Activated CD4-positive, alpha-beta T cell treated with anti-CD3 and anti-CD28 coated beads, Interleukin-2, Interleukin-4, amounts not matched to agents 100 ng/mL and 50 ng/mL, durations not matched to agents 16 hours and 8 hours (primary cell): ENCODE data around the gene ZCCHC8.
"Not testable (repeated sequence)": the region's sequence is repeated elsewhere in the genome, so short reads cannot be mapped to it uniquely, and the experiment has no call there.

Source experiments
- DNase-seq: peaks from one replicate; pipeline ENCODE4 v3.0.0-alpha.2; 2020; ENCODE audit warnings: low spot score

Gene ZCCHC8

GRCh38 chr12:122508163-122508562 is 7.4 kb upstream of the ZCCHC8 start:
- no peak for DNase-seq

GRCh38 chr12:122506393-122506938 is 5.7 kb upstream of the ZCCHC8 start:
- DNase-seq, result no peak

GRCh38 chr12:122505419-122506051 is 4.8 kb upstream of the ZCCHC8 start:
- no peak for DNase-seq

GRCh38 chr12:122503783-122504590 is 3.3 kb upstream of the ZCCHC8 start:
- no peak for DNase-seq

- no peak for DNase-seq
These were observed 2.5 kb upstream of the ZCCHC8 start for GRCh38 chr12:122503147-122503751.

- no peak for DNase-seq
These were observed 807 bp upstream of the ZCCHC8 start for GRCh38 chr12:122501489-122501989.

- peak; percentile 46 for DNase-seq
These were observed 594 bp downstream of the ZCCHC8 start for GRCh38 chr12:122499991-122500684.

GRCh38 chr12:122495258-122495657 is 5.5 kb downstream of the ZCCHC8 start:
- DNase-seq, result no peak

GRCh38 chr12:122493222-122493621 is 7.5 kb downstream of the ZCCHC8 start:
- not testable (repeated sequence) for DNase-seq

GRCh38 chr12:122491991-122492390 is 8.7 kb downstream of the ZCCHC8 start:
- DNase-seq, result no peak

GRCh38 chr12:122489038-122489437 is 11.7 kb downstream of the ZCCHC8 start:
- no peak for DNase-seq

GRCh38 chr12:122487807-122488206 is 12.9 kb downstream of the ZCCHC8 start:
- DNase-seq, result not testable (repeated sequence)

- no peak for DNase-seq
These were observed 13.8 kb downstream of the ZCCHC8 start for GRCh38 chr12:122486805-122487426.

GRCh38 chr12:122486360-122486759 is 14.4 kb downstream of the ZCCHC8 start:
- DNase-seq, result not testable (repeated sequence)

GRCh38 chr12:122484385-122484784 is 16.3 kb downstream of the ZCCHC8 start:
- DNase-seq, result not testable (repeated sequence)

GRCh38 chr12:122483969-122484368 is 16.8 kb downstream of the ZCCHC8 start:
- DNase-seq, result no peak

GRCh38 chr12:122481861-122482260 is 18.9 kb downstream of the ZCCHC8 start:
- DNase-seq, result no peak

GRCh38 chr12:122480753-122481152 is 20.0 kb downstream of the ZCCHC8 start:
- no peak for DNase-seq

GRCh38 chr12:122474324-122474716 is 26.4 kb downstream of the ZCCHC8 start:
- no peak for DNase-seq

- peak; percentile 37 for DNase-seq
These were observed 27.0 kb downstream of the ZCCHC8 start for GRCh38 chr12:122473543-122474323.
